Endothelial cell of umbilical vein (primary cell): ENCODE measurements around the gene BIN2. TPM values are rescaled to one million over a fixed set of nuclear protein-coding genes. Genes with fewer than 3 reads are reported as not detected.
"Not testable (repeated sequence)": the region's sequence is repeated elsewhere in the genome, so short reads cannot be mapped to it uniquely, and the experiment has no call there.

Experiments used
- BruUV-seq: library from RNA; stranded (reverse); fragments of 400-500 nt; replicated peaks from 2 replicates; lab custom pipeline; 2021; lab: Mats Ljungman, UMichigan
- CTCF ChIA-PET: fragments of 300-600, 350-600 bp; sonication (Branson Sonifier 250); formaldehyde crosslinking; loops from one replicate; lab custom pipeline; 2021; ENCODE audit warnings: antibody characterized with exemption, inconsistent platforms; lab: Charles Lee
- POLR2A ChIA-PET: fragments of 300-600, 350-600 bp; sonication (Branson Sonifier 250); formaldehyde crosslinking; loops from one replicate; lab custom pipeline; 2021; ENCODE audit warnings: antibody characterized with exemption, inconsistent platforms; lab: Charles Lee
- DNase-seq: peaks from one replicate; pipeline ENCODE4 v3.0.0-alpha.2; 2011; ENCODE audit warnings: low read depth, low spot score
- FAIRE-seq: peaks from 2 replicates; lab custom pipeline; 2011; peaks lifted over from hg19 to GRCh38; lab: Jason Lieb, UNC
- H2AFZ ChIP-seq: 2 replicates; pipeline ENCODE4 v1.6.0; 2012; ENCODE audit warnings: low read depth, low read length, control low read depth, inconsistent platforms
- H3K27ac ChIP-seq: 2 replicates; pipeline ENCODE4 v1.5.1; 2011; ENCODE audit warnings: low read depth, mild to moderate bottlenecking, control low read depth, low read length, moderate library complexity; ENCODE audit not compliant: insufficient read depth
- H3K27me3 ChIP-seq, 2 experiments: 2 replicates each; pipeline versions ENCODE4 v1.6.0 to v1.6.1; 2011; ENCODE audit warnings: low read length in 2 of 2, mixed read lengths in 1 of 2; ENCODE audit not compliant: control insufficient read depth in 2 of 2, insufficient read depth in 2 of 2
- H3K36me3 ChIP-seq, 2 experiments: 2 replicates in 1 of 2; 3 replicates in 1 of 2; pipeline ENCODE4 v1.5.1; 2011; ENCODE audit warnings: low read length in 2 of 2, mild to moderate bottlenecking in 1 of 2, moderate library complexity in 1 of 2; ENCODE audit not compliant: control insufficient read depth in 2 of 2, insufficient read depth in 2 of 2; ENCODE audit errors: extremely low read depth in 1 of 2
- H3K4me1 ChIP-seq: 3 replicates; pipeline ENCODE4 v1.5.1; 2011; ENCODE audit warnings: mild to moderate bottlenecking, low read length; ENCODE audit not compliant: control insufficient read depth, insufficient read depth; ENCODE audit errors: extremely low read depth
- H3K4me2 ChIP-seq: 2 replicates; pipeline ENCODE4 v1.6.1; 2011; ENCODE audit warnings: low read length, control low read depth, mixed read lengths; ENCODE audit not compliant: insufficient read depth
- H3K4me3 ChIP-seq, 3 experiments: fragments of 200-600 bp in 1 of 3; sonication (generic), shearing (Covaris generic) in 1 of 3; replicated peaks in 1 of 3; 2 replicates each; pipeline ENCODE4 v1.5.1; 2011 to 2016; ENCODE audit warnings: control low read depth in 3 of 3, low read length in 3 of 3, mild to moderate bottlenecking in 2 of 3, inconsistent platforms in 1 of 3, low read depth in 1 of 3, moderate library complexity in 1 of 3; ENCODE audit not compliant: insufficient read depth in 1 of 3
- H3K79me2 ChIP-seq: 2 replicates; pipeline ENCODE4 v1.6.0; 2012; ENCODE audit warnings: low read length, inconsistent platforms; ENCODE audit not compliant: control insufficient read depth, insufficient read depth
- H3K9ac ChIP-seq: replicated peaks from 2 replicates; pipeline ENCODE3; 2011; ENCODE audit warnings: low read length, control low read depth; ENCODE audit not compliant: insufficient read depth; ENCODE audit errors: extremely low read depth
- H3K9me1 ChIP-seq: replicated peaks from 3 replicates; pipeline ENCODE4 v1.6.0; 2011; ENCODE audit warnings: mild to moderate bottlenecking, low read length; ENCODE audit not compliant: control insufficient read depth, insufficient read depth; ENCODE audit errors: extremely low read depth
- H3K9me3 ChIP-seq: replicated peaks from 2 replicates; pipeline ENCODE4 v1.5.1; 2012; ENCODE audit warnings: low read length, inconsistent platforms; ENCODE audit not compliant: control insufficient read depth, insufficient read depth
- H4K20me1 ChIP-seq: replicated peaks from 2 replicates; pipeline ENCODE3; 2011; ENCODE audit warnings: mild to moderate bottlenecking, low read length; ENCODE audit not compliant: control insufficient read depth, insufficient read depth; ENCODE audit errors: extremely low read depth
- MYC ChIP-seq: IDR thresholded peaks from one replicate; pipeline ENCODE4 v1.6.1; 2011; ENCODE audit warnings: mild to moderate bottlenecking, low read depth, low read length
- POLR2AphosphoS5 ChIP-seq: IDR thresholded peaks from 2 replicates; pipeline ENCODE4 v1.6.1; 2012; ENCODE audit warnings: low read depth, mild to moderate bottlenecking, control low read depth, low read length, moderate library complexity; ENCODE audit not compliant: insufficient read depth
- dilution Hi-C: fragments of 300-500 bp; cut with MboI; formaldehyde crosslinking; loops from one replicate; pipeline ENCODE4 v1.15.0; 2019; ENCODE audit warnings: low sequenced_read_pairs; ENCODE audit not compliant: extremely low pct_ligation_motif_present
- intact Hi-C: fragments of 100-400 bp; cut with micrococcal nuclease; formaldehyde crosslinking; loops from one replicate; pipeline ENCODE4 v1.10.0; 2022
- polyA plus RNA-seq, 4 experiments: library from polyadenylated mRNA; depleted of rRNA in 3 of 4; stranded (reverse) in 3 of 4; unstranded in 1 of 4; fragments of >200 nt; gene quantifications; 2 replicates each; pipeline versions ENCODE4 v1.2.1 to v1.2.3, GENCODE V29; 2011 to 2012; ENCODE audit warnings: missing spikeins in 1 of 4
- total RNA-seq: library from RNA; stranded (reverse); gene quantifications from 2 replicates; pipeline ENCODE4 v1.2.3, GENCODE V29; 2021
- TF ChIP-seq, protein P1 (sequence below), 2 donors: IDR thresholded peaks; 1 replicate in 1 of 2; 2 replicates in 1 of 2; pipeline ENCODE4 v1.5.1; 2011; ENCODE audit warnings: low read length in 2 of 2, mild to moderate bottlenecking in 2 of 2, moderate library complexity in 2 of 2, control low read depth in 1 of 2, inconsistent platforms in 1 of 2, low read depth in 1 of 2; ENCODE audit not compliant: insufficient read depth in 1 of 2; ENCODE audit errors: extremely low read depth in 1 of 2

BIN2 gene
- total and polyA plus RNA-seq, 2 donors (not counting 3 experiments of a cell fraction or from before 2014, with no cell fraction given), result not detected

DNA sequence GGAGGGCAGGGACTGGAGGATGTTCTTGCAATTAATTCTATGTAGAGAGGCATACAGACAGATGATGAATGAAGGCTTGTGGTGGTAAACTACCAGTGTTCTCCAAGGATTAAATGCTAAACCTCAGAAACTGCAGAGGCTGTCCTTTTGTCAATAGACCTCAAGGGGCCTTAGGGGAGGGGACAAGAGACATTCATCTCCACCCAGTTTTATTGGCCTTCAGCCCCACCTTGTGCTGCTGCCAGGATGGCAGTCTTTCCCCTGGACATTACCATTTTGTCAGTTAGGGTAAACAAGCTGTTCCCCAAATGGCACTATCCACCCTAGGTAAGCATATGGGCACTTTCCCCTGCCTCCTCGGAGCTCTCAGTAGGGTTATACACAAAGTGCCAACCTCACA lies 48.9 kb downstream of the BIN2 start:
- H3K9me1 ChIP-seq, result no peaks in the 10 kb centered on the region
- H3K4me3 ChIP-seq, result no peak overlapping the region
- H3K4me1 ChIP-seq, result peaks cover 11% of the 10 kb centered on the region
- no peaks in the 10 kb centered on the region for H3K36me3 ChIP-seq
- no TSS peak for BruUV-seq
- TF ChIP-seq POLR2AphosphoS5, result no peak
- TF ChIP-seq MYC, result no peak
- TF ChIP-seq, protein P1, sequence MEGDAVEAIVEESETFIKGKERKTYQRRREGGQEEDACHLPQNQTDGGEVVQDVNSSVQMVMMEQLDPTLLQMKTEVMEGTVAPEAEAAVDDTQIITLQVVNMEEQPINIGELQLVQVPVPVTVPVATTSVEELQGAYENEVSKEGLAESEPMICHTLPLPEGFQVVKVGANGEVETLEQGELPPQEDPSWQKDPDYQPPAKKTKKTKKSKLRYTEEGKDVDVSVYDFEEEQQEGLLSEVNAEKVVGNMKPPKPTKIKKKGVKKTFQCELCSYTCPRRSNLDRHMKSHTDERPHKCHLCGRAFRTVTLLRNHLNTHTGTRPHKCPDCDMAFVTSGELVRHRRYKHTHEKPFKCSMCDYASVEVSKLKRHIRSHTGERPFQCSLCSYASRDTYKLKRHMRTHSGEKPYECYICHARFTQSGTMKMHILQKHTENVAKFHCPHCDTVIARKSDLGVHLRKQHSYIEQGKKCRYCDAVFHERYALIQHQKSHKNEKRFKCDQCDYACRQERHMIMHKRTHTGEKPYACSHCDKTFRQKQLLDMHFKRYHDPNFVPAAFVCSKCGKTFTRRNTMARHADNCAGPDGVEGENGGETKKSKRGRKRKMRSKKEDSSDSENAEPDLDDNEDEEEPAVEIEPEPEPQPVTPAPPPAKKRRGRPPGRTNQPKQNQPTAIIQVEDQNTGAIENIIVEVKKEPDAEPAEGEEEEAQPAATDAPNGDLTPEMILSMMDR (IDR thresholded peaks at IDR 0.05; ENCODE audit: extremely low read depth in 1 of 2, insufficient read depth in 1 of 2, low read depth in 1 of 2, low read length in 2 of 2), result no peak
- no peak overlapping the region for H3K4me2 ChIP-seq
- H2AFZ ChIP-seq, result no peak overlapping the region
- DNase-seq, result no peak
- intact Hi-C loops (no loop called here), dilution Hi-C loops (no loop called here)
- no peaks in the 10 kb centered on the region for H3K79me2 ChIP-seq
- no peak overlapping the region for H3K9ac ChIP-seq
- H4K20me1 ChIP-seq, result no peaks in the 10 kb centered on the region
- POLR2A ChIA-PET, result no interaction called here
- no peaks in the 10 kb centered on the region for H3K9me3 ChIP-seq
- peaks cover 0 to 1% of the 10 kb centered on the region in 2 experiments for H3K27me3 ChIP-seq
- CTCF ChIA-PET, result no interaction called here
- no peak for FAIRE-seq
- no peak overlapping the region for H3K27ac ChIP-seq

DNA sequence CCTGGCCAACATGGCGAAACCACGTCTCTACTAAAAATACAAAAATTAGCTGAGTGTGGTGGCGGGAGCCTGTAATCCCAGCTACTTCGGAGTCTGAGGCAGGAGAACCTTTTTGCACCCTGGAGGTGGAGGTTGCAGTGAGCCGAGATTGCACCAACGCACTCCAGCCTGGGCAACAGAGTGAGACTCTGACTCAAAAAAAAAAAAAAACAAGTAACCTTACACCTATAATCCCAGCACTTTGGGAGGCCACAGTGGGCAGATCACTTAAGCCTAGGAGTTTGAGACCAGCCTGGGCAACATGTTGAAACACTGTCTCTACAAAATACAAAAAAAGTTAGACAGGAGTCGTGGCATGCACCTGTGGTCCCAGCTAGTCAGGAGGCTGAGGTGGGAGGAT lies 51.2 kb downstream of the BIN2 start:
- H3K27me3 ChIP-seq, H3K4me2 ChIP-seq, POLR2A ChIA-PET, H2AFZ ChIP-seq, H3K9me3 ChIP-seq, H4K20me1 ChIP-seq, H3K9me1 ChIP-seq, H3K9ac ChIP-seq, DNase-seq, H3K27ac ChIP-seq, H3K36me3 ChIP-seq, BruUV-seq, dilution Hi-C loops, FAIRE-seq, H3K4me3 ChIP-seq: not testable (repeated sequence)
- Histone ChIP-seq H3K79me2 (peaks cover 12% of the 10 kb centered on the region), H3K4me1 (peaks cover 19% of the 10 kb centered on the region)
- intact Hi-C loops, result loop anchor here (5.0 kb wide), 1 partner anchor 56 kb away; the partner anchor contains the start of gene POU6F1
- CTCF ChIA-PET, result interaction anchor here (1.4 to 3.3 kb wide), 2 partner anchors 11 to 55 kb away, joined by 3 to 12 read pairs; partner anchors contain the start of gene POU6F1
